HG03558 (cell line): ENCODE results near the gene MYLK3.
"Not testable (repeated sequence)": the region's sequence is repeated elsewhere in the genome, so short reads cannot be mapped to it uniquely, and the experiment has no call there.

ENCODE experiments used
- ATAC-seq: cut with Tn5 transposase; IDR thresholded peaks from one replicate; pipeline ENCODE4 v1.9.1; 2021; ENCODE audit warnings: moderate number of reproducible peaks; ENCODE audit not compliant: unreplicated experiment; ENCODE audit errors: extremely low read depth

Gene MYLK3

DNA sequence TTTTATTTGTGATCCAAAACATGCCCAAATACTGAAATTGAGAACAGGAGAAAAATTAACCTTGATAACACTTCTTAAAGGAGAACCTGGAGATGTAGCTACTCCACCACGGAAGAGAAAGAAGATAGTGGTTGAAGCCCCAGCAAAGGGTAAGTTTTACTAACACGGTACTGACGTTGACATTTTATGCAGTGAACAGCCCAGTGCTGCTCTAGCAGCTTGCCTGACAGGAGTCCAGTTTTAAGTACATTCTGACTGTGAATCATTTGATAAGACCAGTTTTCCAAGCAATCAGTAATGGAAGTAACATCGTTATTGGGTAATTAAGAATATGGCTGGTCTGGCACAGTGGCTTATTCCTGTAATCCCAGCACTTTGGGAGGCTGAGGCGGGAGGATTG is 52.2 kb downstream of the MYLK3 start:
- no peak for ATAC-seq

DNA sequence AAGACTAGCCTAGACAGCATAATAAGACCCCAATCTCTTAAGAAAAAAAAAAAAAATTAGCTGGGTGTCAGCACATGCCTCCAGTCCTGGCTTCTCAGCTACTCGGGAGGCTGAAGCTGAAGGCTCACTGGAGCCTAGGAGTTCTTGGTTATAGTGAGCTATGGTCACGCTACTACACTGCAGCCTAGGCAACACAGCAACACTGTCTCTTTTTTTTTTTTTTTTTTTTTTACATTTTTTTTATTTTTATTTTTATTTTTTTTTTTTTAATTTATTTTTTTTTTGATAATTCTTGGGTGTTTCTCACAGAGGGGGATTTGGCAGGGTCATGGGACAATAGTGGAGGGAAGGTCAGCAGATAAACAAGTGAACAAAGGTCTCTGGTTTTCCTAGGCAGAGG is 54.5 kb downstream of the MYLK3 start:
- ATAC-seq = no peak

DNA sequence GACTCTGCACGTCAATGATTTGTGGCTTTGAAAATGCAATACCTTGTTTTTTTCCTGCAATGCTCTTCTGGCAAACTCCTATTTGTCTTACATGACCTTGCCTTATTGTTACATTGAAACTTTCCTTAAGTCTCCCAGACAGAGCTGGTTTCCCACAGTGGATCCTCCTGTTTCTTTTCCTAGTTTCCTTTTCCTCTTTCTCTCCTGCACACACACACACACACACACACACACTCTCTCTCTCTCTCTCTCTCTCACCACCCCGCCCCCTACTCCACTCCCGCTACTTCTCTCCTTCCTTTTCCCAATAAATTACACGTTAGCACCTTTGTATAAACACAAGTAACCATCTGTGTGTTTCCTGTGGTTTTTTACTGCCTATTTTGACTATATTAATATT is 56.4 kb downstream of the MYLK3 start:
- ATAC-seq = no peak

DNA sequence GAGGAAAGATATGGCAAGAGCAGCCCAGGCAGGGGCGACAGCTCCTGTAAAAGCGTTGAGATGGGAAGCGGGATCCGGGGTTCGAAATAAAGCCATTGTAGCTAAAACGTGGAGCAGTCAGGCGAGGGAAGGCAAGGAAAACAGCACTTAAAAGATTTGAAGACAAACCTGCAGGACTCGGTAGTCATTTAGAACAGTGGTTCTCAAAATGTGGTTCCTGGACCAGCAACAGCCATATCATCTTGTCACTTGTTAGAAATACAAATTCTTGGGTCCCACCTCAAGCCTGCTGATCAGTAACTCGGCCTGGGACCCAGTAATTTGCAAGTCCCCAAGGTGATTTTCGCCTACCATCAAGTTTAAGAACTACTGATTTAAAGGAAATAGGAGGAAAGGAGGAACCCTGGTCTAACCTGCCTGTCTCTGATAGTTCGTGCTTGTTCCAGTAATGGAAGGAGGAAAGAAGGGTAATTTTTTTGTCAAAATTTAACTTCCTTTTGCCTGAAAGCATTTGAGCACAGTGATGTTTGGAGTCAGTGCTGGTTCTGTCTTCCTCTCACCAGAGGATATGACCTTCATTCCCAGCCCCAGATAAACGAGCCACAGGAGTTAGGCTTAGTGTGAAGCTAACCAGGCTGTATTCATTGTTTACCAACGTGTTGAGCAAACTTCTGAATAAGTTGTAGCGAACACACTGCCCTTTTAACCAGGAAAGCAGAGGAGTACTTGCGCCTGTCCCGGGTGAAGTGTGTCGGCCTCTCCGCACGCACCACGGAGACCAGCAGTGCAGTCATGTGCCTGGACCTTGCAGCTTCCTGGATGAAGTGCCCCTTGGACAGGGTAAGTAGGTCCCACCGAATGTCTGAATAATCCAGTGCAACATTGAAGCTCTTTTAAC is 57.6 kb downstream of the MYLK3 start:
- ATAC-seq = no peak

DNA sequence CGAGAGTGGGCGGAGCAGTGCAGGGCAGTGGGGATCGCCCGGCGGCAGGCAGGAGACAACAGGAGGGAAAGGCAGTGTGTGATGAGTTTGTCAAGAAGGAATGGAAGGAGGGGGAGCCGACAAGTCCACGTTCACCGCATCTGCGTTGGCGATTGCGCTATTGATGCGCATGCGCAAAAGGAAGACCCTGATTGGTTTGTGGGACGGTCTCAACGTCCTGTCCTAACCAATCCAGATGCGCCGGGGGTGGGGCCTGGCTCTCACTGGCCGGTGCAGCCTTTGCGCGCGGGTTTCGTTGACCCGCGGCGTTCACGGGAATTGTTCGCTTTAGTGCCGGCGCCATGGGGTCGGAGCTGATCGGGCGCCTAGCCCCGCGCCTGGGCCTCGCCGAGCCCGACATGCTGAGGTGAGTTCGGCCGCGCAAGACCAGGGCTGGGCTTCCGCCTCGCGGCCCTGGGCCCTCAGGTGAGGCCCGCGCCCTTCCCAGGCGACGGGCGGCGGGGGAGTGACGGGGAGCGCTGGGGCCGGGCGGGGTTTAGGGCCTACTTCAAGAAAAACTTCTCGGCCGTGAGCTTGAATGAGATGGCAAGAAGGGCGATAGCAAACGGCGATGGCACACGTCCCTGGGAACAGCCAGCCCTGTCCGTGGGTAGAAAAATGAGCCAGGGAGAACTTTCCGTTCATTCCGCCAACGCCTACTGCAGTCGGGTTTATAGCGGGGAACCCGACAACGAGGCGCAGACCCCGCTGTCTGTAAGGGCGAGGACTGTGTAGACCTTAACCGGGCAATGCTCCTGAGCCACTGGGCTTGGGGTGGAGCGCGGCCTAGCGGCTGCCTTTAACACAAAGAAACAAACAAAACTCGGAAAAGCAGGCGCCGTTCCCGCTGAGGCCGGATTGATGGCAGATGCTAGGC is 58.5 kb downstream of the MYLK3 start, which contains the start of gene ORC6:
TSS of gene ORC6 (plus strand) at position 295 of the 916 bp plus-strand sequence. CDS start at position 342, 47 bp downstream.
- ATAC-seq = peak; percentile 41

DNA sequence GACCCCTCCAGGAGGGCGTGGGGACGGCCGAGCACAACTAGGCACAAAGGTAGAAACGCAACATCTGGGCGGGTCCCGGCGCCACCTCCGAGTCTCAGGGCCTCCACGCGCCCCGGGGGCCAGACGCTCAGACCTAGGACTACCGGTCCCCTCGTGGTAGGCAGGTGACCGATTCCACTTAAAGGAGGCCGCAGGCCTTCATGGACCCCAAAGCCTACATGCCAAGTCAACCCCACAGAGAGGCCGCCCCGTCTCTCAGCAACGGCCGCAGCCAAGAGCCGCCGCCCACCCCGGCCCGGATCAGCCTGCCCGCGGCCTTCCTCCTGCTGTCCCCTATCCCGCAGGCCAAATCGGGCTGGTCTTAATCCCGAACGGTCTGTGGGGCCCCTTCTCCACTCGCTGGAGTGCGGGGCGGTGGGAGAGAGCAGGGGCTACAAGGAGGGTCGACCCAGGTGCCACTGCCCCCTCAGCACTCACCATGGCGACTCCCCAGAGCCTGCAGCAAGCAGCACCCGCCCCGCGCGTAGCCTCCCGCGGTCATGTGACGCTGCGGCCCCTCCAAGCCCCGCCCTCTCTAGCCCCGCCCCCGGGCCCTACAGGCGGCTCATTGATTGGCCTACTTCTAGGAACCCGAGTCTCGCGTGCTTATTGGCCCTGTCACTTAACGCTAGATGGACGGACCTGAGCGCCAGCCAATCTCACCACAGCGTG is 59.3 kb downstream of the MYLK3 start, which contains the start of gene VPS35:
TSS of gene VPS35 (minus strand) at position 525 of the 711 bp plus-strand sequence. CDS start at position 480, 45 bp downstream.
- peak; percentile 74 for ATAC-seq

DNA sequence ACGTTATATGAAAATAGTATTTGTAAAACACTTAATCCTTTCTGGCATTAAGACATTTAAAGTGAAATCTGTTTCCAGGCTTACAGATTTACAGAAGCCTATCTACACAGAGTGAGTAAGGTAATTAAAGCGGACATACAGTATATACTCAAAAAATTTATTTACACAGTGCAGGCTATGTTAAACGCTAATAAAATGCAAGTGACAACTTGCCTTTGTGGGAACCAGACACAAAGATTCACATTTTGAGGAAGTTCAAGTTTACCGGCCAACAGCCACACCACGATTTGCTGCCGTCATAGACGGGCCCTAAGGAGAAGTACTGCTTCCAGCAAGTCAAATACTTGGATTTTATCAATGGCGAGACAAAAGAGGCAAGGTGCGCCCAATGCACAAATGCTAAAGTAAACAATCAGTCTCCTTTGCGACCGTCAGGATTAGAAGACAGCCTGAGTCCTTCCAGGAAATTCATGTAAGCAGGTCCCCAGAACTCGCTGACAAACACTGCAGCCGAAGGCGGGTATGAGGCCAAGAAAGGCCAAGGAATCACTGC is 60.0 kb downstream of the MYLK3 start:
- no peak for ATAC-seq

DNA sequence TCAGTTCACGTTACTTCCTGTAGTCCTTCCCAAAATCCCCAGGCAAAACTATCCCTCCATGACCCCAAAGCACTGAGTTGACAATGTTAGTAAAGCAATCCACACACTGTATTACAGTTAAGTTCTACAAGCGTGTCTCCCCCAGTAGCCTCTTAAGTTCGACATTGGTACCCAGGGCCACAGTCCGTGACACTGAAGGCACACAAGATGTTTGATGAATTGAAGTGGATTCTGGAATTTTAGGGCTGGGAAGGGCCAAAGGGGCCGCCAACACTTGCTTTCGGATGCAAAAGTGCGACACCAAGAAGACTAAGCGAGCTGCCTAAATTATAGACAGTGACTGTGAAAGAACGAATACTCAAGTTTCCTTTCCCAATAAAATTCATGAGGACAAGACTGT is 60.7 kb downstream of the MYLK3 start:
- no peak for ATAC-seq

DNA sequence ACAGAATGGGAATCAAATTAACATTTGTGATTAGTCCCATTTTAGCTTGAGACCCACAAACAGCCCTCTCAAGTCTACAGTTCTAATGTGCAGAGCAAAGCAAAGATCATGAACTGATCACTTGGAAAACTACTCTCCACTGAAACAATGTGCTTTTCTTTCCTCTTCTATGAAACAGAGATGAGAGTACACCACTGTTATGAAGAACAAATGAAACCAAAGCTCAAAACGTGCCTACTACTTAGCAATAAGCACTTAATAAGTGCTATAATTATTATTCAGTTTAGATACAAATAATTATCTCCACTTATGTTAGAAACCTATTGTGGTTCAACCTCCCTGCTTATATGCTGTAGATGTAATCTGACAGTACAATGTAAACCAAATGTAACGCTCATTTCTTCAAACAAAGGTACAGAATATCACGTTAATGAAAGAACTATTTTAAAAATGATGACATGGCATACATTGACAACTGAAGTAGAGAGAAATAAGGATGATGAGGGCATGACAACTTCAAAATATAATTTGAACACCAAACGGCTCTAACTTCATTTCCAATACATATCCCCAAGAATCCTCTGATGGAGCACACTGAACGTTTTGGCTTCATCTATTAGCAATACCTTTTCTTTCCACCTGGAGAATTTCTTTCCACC is 61.2 kb downstream of the MYLK3 start:
- ATAC-seq = no peak

DNA sequence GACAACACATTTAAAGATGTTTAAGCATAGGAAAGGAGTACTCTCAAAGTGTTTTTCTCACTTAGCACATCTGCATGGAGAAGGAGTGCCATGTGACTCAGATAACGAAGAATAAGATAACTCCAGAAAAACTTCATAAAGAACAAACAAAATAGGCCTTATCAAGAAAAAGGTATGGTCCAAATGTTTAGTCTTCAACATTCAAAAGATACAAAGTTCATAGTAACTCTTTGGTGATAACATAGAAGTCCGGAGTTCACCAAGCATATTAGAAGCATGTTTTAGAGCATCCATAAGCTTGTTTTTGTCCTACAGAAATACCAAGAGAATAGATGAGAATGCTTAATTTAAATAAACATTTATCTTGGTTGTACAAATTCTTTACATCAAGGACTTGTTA is 66.3 kb downstream of the MYLK3 start:
- ATAC-seq = not testable (repeated sequence)

DNA sequence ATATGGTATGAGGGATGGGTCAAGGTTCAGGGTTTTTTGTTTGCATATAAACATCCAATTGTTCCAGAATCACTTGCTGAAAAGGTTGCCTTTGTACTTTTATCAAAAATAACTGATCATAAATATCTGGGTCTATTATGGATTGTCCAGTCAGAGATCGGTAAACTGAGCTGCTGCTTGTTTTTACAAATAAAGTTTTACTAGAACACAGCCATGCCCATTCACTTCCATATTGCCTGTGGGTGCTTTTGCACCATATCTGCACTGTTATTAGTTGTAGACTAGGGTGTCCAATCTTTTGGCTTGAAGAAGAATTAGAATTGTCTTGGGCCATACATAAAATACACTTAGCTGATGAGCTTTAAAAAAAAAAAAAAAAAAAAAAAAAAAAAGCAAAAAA is 70.2 kb downstream of the MYLK3 start:
- ATAC-seq = not testable (repeated sequence)

DNA sequence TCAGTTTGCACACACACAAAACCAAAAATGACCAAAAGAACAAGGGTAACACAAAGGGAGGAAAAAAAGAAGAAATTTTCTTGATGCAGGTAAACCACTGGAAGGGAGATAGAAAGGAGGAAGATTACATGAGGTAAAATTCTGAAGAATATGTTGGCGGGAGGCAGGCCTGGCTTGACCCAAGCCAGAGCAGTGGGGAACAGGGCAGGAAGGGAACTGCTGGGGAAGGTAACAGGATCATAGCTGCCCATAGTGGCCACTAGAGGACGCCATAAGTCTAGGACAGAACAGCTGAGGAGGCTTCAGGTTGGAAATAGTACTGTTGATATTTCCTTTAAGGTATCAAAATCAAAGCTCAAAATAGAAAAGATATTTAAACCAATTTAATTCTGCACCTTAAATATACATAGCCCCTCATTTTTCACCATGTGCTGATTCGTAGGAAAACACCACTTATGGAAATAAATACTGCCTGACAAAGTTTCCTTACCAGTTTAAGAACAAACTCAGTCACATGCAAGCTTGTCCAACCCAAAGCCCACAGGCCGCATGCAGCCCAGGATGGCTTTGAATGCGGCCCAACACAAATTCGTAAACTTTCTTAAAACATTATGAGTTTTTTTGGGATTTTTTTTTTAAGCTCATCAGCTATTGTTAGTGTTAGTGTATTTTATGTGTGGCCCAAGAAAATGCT is 74.7 kb downstream of the MYLK3 start:
- no peak for ATAC-seq

DNA sequence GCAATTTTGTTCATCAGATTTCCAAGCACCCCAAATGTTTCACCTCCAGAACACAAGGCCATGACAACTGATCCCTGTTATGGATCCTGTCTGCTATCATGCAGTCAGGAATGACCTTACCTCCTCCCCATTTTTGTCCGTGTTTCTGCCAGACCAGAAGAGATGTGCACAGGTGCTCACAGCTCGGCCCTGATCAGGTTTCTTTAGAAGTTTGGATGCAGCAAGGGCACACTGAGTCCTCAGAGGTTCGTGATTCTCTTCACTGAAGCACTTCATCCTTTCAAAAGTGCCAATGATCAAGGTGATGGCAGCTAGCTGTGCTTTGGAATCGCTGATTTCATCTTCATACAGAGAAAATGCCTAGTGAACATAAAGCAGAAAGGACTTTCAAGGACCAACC is 86.0 kb downstream of the MYLK3 start:
- no peak for ATAC-seq

DNA sequence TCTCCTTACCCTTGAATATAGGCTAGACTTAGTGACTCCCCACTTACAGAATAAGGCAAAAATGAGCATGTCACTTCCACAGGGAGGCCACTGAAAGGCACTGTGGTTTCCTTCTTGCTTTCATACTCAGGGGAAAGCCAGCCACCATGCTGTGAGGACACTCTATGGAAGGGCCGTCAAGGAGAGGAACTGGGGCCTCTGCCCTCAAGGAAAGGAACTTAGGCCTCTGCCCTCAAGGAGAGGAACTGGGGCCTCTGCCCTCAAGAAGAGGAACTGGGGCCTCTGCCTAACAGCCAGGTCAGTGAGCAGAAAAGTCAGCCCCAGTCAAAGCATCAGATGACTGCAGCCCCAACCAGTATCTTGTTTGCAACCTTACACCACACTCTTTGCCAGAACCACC is 89.2 kb downstream of the MYLK3 start:
- ATAC-seq = peak; percentile 75
